NCI-H1930 (cell line): ENCODE data around the gene PTPRJ.
A peak's percentile ranks its signal among the peaks of the same experiment; 100 is the strongest.
"Not testable (repeated sequence)": the region's sequence is repeated elsewhere in the genome, so short reads cannot be mapped to it uniquely, and the experiment has no call there.

Source experiments
- DNase-seq, 2 experiments: peaks; one replicate each; lab custom pipeline; 2025; lab: John Stamatoyannopoulos, UW

The PTPRJ gene

DNA sequence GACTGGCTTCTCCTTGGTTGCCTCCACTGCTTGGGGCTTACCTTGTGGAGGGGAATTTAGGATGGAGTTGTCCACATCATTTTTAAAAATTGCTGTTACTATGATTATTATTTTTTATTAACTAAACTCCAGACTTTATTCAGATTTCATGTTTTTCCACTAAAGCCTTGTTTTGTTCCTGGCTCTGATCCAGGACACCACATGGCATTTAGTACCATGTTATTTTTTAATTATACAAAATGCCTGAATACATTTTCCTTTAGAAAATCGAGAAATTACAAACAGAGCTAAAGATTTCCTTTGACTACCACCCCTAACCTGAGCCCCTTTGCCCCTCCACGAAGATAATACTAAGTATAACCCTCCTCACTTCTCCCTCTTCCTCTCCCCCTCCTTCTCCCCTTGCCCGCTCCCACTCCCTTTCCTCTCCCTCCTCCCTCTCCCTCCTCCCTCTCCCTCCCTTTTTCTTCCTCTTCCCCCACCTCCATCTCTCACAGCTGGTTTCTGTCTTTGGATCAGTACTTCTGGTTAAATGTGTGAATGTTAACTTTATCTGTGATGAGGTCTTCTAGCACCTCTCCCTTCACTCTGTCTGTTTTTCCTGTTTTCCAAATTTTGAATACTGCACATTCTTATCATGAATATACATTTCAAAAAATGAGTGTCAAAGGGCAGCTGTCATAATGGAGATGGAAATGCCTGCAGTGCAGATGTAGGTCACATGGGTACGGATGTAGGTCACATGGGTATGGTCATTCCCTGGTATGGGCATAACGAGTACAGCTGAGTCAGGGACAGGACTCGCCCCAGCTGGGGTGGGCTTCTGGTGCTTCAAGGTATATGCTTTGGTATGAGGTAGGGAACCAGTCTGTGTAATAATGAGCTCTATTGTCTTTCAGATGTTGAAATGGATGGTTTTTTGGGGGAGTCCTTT lies 181.9 kb downstream of the PTPRJ start:
- no peak for DNase-seq

DNA sequence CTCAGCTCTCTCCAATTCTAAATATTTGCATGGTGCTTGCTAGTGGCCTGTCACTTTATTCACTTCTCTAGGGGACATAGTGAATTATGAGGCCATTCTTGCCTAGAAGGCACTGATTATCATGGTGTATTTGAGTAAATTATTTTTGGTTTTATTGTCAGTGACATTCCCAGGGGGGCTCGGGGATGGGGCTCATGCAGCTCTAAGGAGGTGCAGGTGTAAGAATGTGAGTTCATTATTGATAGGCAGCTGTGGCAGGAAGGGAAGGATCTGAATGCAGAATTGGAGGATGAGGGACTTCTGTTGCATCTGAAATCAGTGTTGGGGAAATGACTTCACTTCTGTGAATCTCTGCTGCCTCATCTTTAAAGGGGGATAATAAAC lies 182.5 kb downstream of the PTPRJ start:
- DNase-seq, result no peak

GRCh38 chr11:48163360-48164100 lies 183.2 kb downstream of the PTPRJ start:
- no peak for DNase-seq

DNA sequence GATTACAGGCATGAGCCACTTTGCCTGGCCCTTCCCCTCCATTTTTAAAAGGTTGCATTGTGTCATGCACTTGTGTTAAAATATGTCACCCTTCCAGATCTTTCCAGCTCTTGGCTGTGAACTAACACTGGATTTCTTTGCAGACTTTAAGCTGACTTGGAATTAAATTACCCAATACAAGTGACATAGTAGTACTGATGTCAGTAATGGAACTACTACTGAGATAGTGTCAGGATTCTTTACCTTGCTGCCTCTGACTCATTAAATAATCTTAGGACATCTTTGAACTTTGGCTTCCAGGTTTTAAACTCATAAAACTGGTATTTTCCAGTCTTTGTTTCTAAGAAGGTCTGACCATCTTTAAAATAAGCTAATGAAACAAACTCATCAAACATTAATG lies 184.5 kb downstream of the PTPRJ start:
- no peak for DNase-seq

GRCh38 chr11:48165426-48165825 lies 185.1 kb downstream of the PTPRJ start:
- no peak for DNase-seq

DNA sequence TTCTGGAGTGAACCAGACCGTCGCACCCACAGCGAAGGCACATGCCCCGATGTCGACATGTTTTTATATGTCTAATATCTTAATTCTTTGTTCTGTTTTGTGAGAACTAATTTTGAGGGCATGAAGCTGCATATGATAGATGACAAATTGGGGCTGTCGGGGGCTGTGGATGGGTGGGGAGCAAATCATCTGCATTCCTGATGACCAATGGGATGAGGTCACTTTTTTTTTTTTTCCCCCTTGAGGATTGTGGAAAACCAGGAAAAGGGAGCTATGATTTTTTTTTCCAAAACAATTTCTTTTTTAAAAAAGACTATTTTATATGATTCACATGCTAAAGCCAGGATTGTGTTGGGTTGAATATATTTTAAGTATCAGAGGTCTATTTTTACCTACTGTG lies 187.0 kb downstream of the PTPRJ start:
- DNase-seq, result no peak

GRCh38 chr11:48168815-48169214 lies 188.5 kb downstream of the PTPRJ start:
- no peak for DNase-seq

GRCh38 chr11:48169259-48169658 lies 188.9 kb downstream of the PTPRJ start:
- DNase-seq, result no peak

GRCh38 chr11:48169717-48170116 lies 189.4 kb downstream of the PTPRJ start:
- DNase-seq, result no peak

- DNase-seq, result no peak
Measured at GRCh38 chr11:48170241-48171233, 190.2 kb downstream of the PTPRJ start.

- peak; percentile 41 to 68 for DNase-seq
Measured at GRCh38 chr11:48172818-48173609, 192.7 kb downstream of the PTPRJ start.

GRCh38 chr11:48177661-48178060 lies 197.3 kb downstream of the PTPRJ start:
- no peak for DNase-seq

GRCh38 chr11:48180627-48181026 lies 200.3 kb downstream of the PTPRJ start:
- DNase-seq, result no peak

DNA sequence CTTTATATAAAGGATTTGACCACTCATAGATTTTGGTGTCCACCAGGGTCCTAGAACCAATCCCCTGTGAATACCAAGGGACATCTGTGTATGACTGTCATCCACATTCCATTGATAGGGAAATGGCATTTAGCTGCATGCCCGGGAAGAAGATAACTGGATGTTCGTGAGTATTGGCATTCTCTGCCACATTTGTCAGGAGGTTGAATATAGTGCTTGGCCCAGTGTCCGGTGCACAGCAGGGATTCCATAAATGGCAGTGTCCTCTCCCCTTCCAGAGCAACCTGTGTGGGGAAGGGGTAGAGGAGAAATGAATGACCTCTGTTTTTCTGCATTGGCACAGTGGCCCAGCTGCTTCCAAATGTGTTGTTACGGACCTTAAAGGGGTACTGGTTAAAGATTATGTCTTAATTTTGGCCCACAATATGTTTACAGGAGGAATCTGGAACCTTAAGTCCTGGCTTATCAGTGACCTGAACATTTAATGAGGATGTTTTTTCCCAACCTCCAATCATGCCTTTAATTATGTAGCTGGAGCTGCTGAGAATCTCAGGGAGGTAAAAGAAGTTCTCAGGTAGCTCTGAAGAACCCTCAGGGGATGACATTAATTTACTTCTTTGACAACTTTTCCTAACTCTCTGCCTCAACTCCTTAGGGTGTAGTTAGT lies 202.6 kb downstream of the PTPRJ start:
- DNase-seq, result no peak

DNA sequence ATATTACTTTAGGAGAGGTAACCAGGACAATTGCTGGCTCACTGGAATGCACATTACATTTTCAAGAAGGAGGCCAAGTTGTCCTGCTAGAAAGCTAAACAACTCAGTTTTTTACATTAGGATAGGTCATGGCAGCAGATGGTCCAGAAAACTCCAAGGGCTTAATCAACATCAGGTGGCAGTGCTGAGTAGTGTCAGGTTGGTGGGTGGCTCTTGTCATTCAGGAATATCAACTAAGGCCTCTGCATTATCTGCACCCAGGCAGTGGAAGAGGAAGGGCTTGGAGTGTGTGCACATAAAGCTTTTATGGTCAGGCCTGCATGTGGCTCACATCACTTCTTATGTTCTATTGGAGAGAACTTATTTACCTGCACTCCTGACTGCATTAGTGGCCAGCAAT lies 204.1 kb downstream of the PTPRJ start:
- DNase-seq, result no peak

GRCh38 chr11:48190906-48191654 lies 210.7 kb downstream of the PTPRJ start:
- DNase-seq, result not testable (repeated sequence)

DNA sequence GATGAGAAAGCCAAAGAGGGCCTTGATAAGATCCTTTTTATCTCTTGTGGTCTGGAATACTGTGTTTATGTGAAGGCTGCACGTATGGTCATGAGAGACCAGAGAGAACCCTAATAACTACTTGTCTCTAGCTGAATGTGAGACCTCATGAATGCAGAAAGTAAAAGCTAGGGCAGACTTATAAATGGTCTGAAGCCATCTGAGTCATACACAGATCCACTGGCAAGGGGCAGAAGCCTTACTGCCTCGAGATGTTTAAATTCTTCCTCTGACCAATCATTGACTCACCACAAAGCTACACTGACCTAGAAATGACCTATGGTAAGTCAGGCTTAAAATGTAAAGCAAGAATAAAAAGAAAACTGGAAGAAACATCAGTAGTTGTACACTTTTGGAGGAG lies 213.5 kb downstream of the PTPRJ start:
- no peak for DNase-seq

DNA sequence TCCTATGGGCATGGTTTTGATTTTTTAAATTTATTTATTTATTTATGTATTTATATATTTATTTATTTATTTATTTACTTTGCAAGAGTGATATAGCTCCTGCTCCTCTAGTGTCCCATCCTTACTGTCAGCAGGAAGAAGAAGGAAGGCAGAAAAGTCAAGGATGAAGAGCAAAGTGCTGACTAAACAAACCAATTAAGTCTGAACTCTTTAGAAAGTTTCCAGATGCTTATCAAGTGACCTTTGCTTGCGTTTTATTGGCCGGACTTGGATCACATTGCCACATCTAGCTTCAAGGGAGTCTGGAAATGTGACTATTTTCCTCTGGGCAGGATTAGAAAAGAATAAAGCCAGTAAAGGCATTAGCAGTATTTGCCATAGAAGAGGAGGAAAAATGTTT lies 227.5 kb downstream of the PTPRJ start:
- no peak for DNase-seq

GRCh38 chr11:48210052-48210451 lies 229.7 kb downstream of the PTPRJ start:
- DNase-seq, result no peak

GRCh38 chr11:48216510-48216909 lies 236.2 kb downstream of the PTPRJ start, which contains the start of gene OR4B1:
Gene OR4B1 (plus strand): TSS chr11:48216810. CDS start chr11:48216810, 0 bp downstream.
- DNase-seq, result no peak
